ENCODE data around the gene SHF. TPM values are rescaled to one million over a fixed set of nuclear protein-coding genes. Genes with fewer than 3 reads are reported as not detected.

SHF gene
- total RNA-seq, 1 donor from 2014 or later: 4.4 TPM

DNA sequence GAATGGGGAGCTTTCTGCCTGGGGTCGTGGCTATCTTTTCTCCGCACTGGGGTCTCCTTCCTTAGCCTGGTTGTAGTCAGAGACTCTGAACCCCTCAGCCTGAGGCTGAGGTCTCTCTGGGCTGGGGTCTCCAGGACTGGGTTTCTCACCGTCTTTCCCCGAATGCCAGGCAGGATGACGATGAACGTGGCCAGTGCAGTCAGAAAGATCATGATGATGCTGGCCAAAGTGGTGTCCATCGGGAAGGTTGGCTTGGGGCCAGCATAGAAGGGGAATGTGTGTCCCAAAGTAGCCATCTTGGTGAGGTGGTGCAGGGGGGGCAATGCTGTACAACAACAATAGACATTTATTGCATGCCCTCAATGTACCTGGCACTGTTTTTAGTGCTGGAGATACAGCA, 65.0 kb downstream of the SHF start:
- intact Hi-C loops (cut with micrococcal nuclease): no loop called here
- no peak overlapping the region for H3K27ac ChIP-seq (replicated peaks)
- H3K4me3 ChIP-seq: no peak overlapping the region
- peaks cover 3% of the 10 kb centered on the region for H3K4me1 ChIP-seq
- no peaks in the 10 kb centered on the region for H3K9me3 ChIP-seq (replicated peaks)
- no peaks in the 10 kb centered on the region for H3K36me3 ChIP-seq
- TF ChIP-seq, protein P1, sequence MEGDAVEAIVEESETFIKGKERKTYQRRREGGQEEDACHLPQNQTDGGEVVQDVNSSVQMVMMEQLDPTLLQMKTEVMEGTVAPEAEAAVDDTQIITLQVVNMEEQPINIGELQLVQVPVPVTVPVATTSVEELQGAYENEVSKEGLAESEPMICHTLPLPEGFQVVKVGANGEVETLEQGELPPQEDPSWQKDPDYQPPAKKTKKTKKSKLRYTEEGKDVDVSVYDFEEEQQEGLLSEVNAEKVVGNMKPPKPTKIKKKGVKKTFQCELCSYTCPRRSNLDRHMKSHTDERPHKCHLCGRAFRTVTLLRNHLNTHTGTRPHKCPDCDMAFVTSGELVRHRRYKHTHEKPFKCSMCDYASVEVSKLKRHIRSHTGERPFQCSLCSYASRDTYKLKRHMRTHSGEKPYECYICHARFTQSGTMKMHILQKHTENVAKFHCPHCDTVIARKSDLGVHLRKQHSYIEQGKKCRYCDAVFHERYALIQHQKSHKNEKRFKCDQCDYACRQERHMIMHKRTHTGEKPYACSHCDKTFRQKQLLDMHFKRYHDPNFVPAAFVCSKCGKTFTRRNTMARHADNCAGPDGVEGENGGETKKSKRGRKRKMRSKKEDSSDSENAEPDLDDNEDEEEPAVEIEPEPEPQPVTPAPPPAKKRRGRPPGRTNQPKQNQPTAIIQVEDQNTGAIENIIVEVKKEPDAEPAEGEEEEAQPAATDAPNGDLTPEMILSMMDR (IDR thresholded peaks at IDR 0.05; ENCODE audit: borderline replicate concordance): no peak
- DNase-seq: no peak
- peaks cover 81% of the 10 kb centered on the region for H3K27me3 ChIP-seq (ENCODE audit: low read depth)

DNA sequence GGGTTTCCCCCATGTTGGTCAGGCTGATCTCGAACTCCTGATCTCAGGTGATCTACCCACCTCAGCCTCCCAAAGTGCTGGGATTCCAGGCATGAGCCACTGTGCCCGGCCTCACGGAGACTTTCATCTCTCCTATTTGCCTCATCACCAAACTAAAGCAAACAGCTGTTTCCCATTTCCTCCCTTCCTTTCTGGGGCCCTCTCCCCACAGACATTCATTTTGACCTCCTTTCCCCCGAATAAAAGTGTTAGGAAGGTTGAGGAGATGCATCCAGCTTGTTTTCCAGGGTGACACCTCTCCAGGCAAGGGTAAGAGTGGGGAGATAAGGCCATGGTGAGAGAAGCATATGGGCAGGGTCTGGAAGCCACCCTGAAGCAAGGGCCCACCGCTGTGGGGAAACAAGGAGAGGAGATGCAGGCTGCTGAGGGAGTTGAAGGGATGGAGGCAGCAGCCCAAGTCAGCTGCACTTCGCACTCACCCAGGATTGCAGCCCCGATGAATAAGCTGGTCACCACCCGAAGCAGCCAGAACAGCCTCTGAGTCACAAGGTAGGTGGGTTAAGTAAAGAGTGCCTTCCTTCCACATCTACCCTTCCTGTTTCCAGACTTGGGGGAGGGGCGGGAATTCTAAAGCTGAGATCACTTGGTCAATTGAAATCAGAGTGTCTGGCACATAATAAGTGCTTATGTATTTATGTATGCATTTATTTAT, 65.9 kb downstream of the SHF start:
- DNase-seq: no peak
- Histone ChIP-seq H3K27ac (replicated peaks) (no peak overlapping the region), H3K9me3 (replicated peaks) (no peaks in the 10 kb centered on the region), H3K4me3 (no peak overlapping the region), H3K36me3 (no peaks in the 10 kb centered on the region), H3K4me1 (peaks cover 11% of the 10 kb centered on the region), H3K27me3 (ENCODE audit: low read depth) (peaks cover 83% of the 10 kb centered on the region)
- intact Hi-C loops (cut with micrococcal nuclease): no loop called here
- TF ChIP-seq, protein P1 (IDR thresholded peaks at IDR 0.05; ENCODE audit: borderline replicate concordance): no peak

DNA sequence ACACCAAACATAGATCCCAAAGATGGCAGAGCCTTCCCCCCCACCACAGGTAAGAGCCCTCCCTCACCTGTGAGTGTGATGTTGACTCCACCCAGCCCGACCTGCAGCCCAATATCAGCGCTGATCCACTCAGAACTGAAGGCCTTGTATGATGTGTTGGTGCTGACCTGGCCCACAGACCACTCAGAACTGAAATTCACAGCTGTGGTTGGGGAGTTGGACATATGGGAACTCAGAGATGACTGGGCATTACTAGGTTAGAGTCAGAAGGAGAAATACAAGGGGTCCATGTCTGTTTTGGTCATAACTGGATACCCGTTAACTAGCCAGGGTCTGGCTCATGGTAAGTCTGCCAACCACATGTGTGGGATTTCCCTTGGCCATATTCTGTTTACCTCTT, 66.7 kb downstream of the SHF start:
- Histone ChIP-seq H3K9me3 (replicated peaks) (no peaks in the 10 kb centered on the region), H3K27ac (replicated peaks) (no peak overlapping the region), H3K27me3 (ENCODE audit: low read depth) (peaks cover 91% of the 10 kb centered on the region), H3K4me1 (peaks cover 16% of the 10 kb centered on the region), H3K36me3 (no peaks in the 10 kb centered on the region), H3K4me3 (no peak overlapping the region)
- TF ChIP-seq, protein P1 (IDR thresholded peaks at IDR 0.05; ENCODE audit: borderline replicate concordance): no peak
- no peak for DNase-seq
- intact Hi-C loops (cut with micrococcal nuclease): no loop called here

DNA sequence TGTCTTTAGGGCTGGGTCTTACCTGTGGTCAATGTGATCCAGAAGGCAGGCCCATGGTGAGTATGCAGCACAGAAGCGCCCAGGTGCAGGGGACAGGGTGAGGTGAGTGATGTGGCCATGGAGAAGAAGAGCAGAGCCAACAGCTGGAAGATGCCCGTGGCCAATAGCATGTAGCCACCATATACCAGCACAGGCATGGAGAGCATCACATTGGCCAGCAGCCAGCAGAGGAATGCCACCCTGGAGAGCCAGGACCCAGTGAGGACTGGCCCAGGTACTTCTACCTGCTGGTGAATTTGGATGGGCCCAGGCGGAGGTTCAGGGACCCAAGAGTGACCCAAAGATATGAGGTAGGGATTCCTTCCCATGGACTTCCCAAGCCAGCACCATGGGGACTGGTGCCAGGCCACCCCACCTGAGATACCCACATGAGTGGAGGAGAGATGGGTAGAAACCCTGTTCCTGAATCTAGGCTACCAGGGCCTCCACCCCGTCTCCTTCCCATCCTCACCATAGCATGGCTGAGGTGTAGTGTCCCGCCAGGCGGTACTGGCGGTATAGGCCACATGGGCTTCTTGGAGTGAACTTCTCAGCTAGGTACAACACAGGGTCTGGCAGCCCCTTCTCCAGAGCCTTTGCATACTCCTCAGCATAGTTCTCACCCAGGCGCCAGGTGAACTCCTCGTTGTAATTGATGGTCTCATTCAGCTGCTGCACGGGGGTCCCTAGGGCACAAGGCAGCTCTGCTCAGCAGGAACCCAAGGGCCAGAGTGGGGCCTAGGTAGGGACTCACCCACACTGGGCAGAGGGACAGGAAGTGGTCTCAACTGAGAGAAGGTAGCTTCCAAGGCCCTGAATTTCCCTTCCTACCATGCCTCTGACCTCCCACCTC, 67.4 kb downstream of the SHF start:
- intact Hi-C loops (cut with micrococcal nuclease): no loop called here
- Histone ChIP-seq H3K27ac (replicated peaks) (no peak overlapping the region), H3K36me3 (no peaks in the 10 kb centered on the region), H3K4me1 (peaks cover 16% of the 10 kb centered on the region), H3K9me3 (replicated peaks) (no peaks in the 10 kb centered on the region), H3K4me3 (no peak overlapping the region), H3K27me3 (ENCODE audit: low read depth) (peaks cover 92% of the 10 kb centered on the region)
- TF ChIP-seq, protein P1 (IDR thresholded peaks at IDR 0.05; ENCODE audit: borderline replicate concordance): no peak
- no peak for DNase-seq

DNA sequence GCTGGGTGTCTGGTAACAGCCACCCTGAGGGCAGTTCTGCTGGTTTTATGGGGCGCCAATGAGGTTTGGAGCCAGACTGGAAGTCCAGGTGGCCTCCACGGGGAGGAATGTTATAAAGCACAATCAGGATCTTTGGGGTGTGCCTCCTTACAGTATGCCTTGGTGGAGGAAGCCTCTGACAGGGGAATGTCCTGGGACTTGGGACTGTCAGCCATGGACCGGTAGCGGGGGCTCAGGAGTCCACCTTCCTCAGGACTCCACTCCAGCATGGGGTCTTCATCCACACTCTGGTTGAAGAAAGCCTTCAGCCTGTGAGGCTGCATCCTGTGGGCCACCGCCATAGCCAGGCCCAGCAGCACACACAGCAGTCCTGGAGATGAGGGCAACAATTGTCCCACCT, 68.8 kb downstream of the SHF start:
- DNase-seq: no peak
- Histone ChIP-seq H3K9me3 (replicated peaks) (no peaks in the 10 kb centered on the region), H3K4me3 (no peak overlapping the region), H3K27me3 (ENCODE audit: low read depth) (peaks cover 94% of the 10 kb centered on the region), H3K27ac (replicated peaks) (no peak overlapping the region), H3K36me3 (no peaks in the 10 kb centered on the region), H3K4me1 (peaks cover 24% of the 10 kb centered on the region)
- intact Hi-C loops (cut with micrococcal nuclease): no loop called here
- TF ChIP-seq, protein P1 (IDR thresholded peaks at IDR 0.05; ENCODE audit: borderline replicate concordance): no peak

All from left ventricle myocardium inferior (tissue), 1 donor.